CD4-positive, alpha-beta memory T cell (primary cell): ENCODE results near the gene OR2A7. TPM values are rescaled to one million over a fixed set of nuclear protein-coding genes. Genes with fewer than 3 reads are reported as not detected.
"Not testable (repeated sequence)": the region's sequence is repeated elsewhere in the genome, so short reads cannot be mapped to it uniquely, and the experiment has no call there.

Experiments
- CTCF ChIA-PET: fragments of 350-600 bp; sonication (Branson Sonifier 250); formaldehyde crosslinking; loops from one replicate; lab custom pipeline; 2021; ENCODE audit warnings: inconsistent platforms; ENCODE audit not compliant: partially characterized antibody; lab: Charles Lee
- POLR2A ChIA-PET: fragments of 350-600 bp; sonication (Branson Sonifier 250); formaldehyde crosslinking; loops from one replicate; lab custom pipeline; 2021; ENCODE audit not compliant: partially characterized antibody; lab: Charles Lee
- DNase-seq, 5 donors: peaks; one replicate each; pipeline versions ENCODE4 v3.0.0 to v3.0.0-alpha.2; 2020 to 2022; ENCODE audit warnings: mixed read lengths in 1 of 5
- H3K27ac ChIP-seq: one replicate; pipeline ENCODE4 v1.7.0; 2013; ENCODE audit warnings: low read depth, low read length
- H3K27me3 ChIP-seq: 2 replicates; pipeline ENCODE4 v1.7.0; 2013; ENCODE audit warnings: mild to moderate bottlenecking, low read length, moderate library complexity; ENCODE audit not compliant: insufficient read depth
- H3K36me3 ChIP-seq: 2 replicates; pipeline ENCODE4 v1.7.0; 2013; ENCODE audit warnings: mild to moderate bottlenecking, low read length, moderate library complexity; ENCODE audit not compliant: insufficient read depth
- H3K4me1 ChIP-seq: 2 replicates; pipeline ENCODE4 v1.7.0; 2013; ENCODE audit warnings: mild to moderate bottlenecking, low read length, moderate library complexity; ENCODE audit not compliant: insufficient read depth
- H3K4me3 ChIP-seq, 2 donors: one replicate each; pipeline ENCODE4 v1.7.0; 2013; ENCODE audit warnings: low read length in 2 of 2, mild to moderate bottlenecking in 1 of 2
- H3K9me3 ChIP-seq, 2 donors: one replicate each; pipeline ENCODE4 v1.7.0; 2013; ENCODE audit warnings: low read length in 2 of 2, control low read depth in 1 of 2; ENCODE audit not compliant: control insufficient read depth in 1 of 2
- H3K27ac Mint-ChIP-seq, 7 donors: one replicate each; pipeline ENCODE4 v1.8.0; 2020 to 2021; ENCODE audit warnings: mixed read lengths in 7 of 7, mild to moderate bottlenecking in 6 of 7, inconsistent platforms in 3 of 7, moderate library complexity in 3 of 7
- H3K27me3 Mint-ChIP-seq, 2 donors: one replicate each; pipeline ENCODE4 v1.8.0; 2020 to 2021; ENCODE audit warnings: mixed read lengths in 2 of 2
- H3K36me3 Mint-ChIP-seq, 2 donors: one replicate each; pipeline ENCODE4 v1.8.0; 2020 to 2021; ENCODE audit warnings: mixed read lengths in 2 of 2, inconsistent platforms in 1 of 2, mild to moderate bottlenecking in 1 of 2
- H3K4me1 Mint-ChIP-seq, 4 donors: one replicate each; pipeline ENCODE4 v1.8.0; 2020 to 2021; ENCODE audit warnings: mixed read lengths in 4 of 4, mild to moderate bottlenecking in 1 of 4
- H3K4me3 Mint-ChIP-seq, 8 donors: one replicate each; pipeline ENCODE4 v1.8.0; 2020 to 2021; ENCODE audit warnings: mixed read lengths in 8 of 8, mild to moderate bottlenecking in 7 of 8, moderate library complexity in 6 of 8, inconsistent platforms in 3 of 8
- H3K9me3 Mint-ChIP-seq, 8 donors: one replicate each; pipeline ENCODE4 v1.8.0; 2020 to 2021; ENCODE audit warnings: mixed read lengths in 8 of 8, mild to moderate bottlenecking in 5 of 8, inconsistent platforms in 3 of 8, moderate library complexity in 1 of 8
- intact Hi-C: fragments of 100-400 bp; cut with micrococcal nuclease; formaldehyde crosslinking; loops from one replicate; pipeline ENCODE4 v1.15.1; 2023
- polyA plus RNA-seq, 2 donors: library from polyadenylated mRNA; unstranded; fragments of 300-500 nt; fragmentation: Illumina TruSeq; gene quantifications; one replicate each; pipeline ENCODE4 v1.2.3, GENCODE V29; 2021
- total RNA-seq, 2 experiments: library from RNA; stranded (reverse); gene quantifications; one replicate each; pipeline ENCODE4 v1.2.3, GENCODE V29; 2021

The OR2A7 gene
- total RNA-seq (1 to 10 TPM; 3.9 to 4.0 TPM), polyA plus RNA-seq (under 1 TPM in 1 of 2 donors, not detected in 1; 0.76 TPM)

DNA sequence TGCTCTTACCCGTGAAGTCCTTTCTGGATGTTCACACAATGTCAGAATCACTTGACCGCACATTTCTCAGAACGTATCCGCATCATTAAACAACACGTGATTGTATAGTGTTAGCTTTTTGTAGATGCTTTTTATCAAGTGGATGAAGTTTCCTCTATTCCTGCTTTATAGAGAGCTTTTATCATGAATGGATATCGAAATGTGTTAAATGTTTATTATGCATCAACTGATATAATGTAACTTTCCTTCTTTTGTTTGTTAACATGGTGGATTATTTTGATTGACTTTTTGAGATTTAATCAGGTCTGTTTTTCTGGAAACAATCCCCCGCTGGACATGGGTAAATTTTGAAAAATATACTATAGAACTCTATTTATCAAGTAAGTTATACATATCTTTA is at the start of gene OR2A7:
Gene OR2A7, minus strand, starts transcription at position 101 of the 400 bp plus-strand sequence. CDS start 5,164 bp downstream, outside the sequence.
- CTCF ChIA-PET, POLR2A ChIA-PET, intact Hi-C loops: not testable (repeated sequence)

GRCh38 chr7:144311872-144312469 is 47.4 kb upstream of the OR2A7 start, which contains the start of gene OR2A1:
Gene OR2A1, plus strand, starts transcription at chr7:144312419. Its CDS starts 5,706 bp downstream, at chr7:144318125.
- H3K27me3 Mint-ChIP-seq, H3K4me1 Mint-ChIP-seq, H3K27ac Mint-ChIP-seq, H3K4me1 ChIP-seq, CTCF ChIA-PET, H3K36me3 Mint-ChIP-seq, H3K27me3 ChIP-seq, DNase-seq, POLR2A ChIA-PET, H3K4me3 Mint-ChIP-seq, H3K4me3 ChIP-seq, H3K27ac ChIP-seq, H3K9me3 ChIP-seq, H3K9me3 Mint-ChIP-seq, intact Hi-C loops, H3K36me3 ChIP-seq: not testable (repeated sequence)

More for the DNA sequence above, at the start of gene OR2A7:
- not testable (repeated sequence) for H3K4me3 ChIP-seq, H3K27me3 ChIP-seq, DNase-seq, H3K36me3 Mint-ChIP-seq, H3K36me3 ChIP-seq, H3K4me3 Mint-ChIP-seq, H3K27me3 Mint-ChIP-seq, H3K9me3 ChIP-seq, H3K9me3 Mint-ChIP-seq, H3K4me1 Mint-ChIP-seq, H3K27ac ChIP-seq, H3K27ac Mint-ChIP-seq, H3K4me1 ChIP-seq

GRCh38 chr7:144311218-144311617 is 46.6 kb upstream of the OR2A7 start:
- H3K4me3 Mint-ChIP-seq, H3K4me1 Mint-ChIP-seq, H3K27me3 ChIP-seq, intact Hi-C loops, DNase-seq, H3K9me3 Mint-ChIP-seq, H3K27ac ChIP-seq, CTCF ChIA-PET, H3K4me3 ChIP-seq, H3K27ac Mint-ChIP-seq, H3K36me3 ChIP-seq, POLR2A ChIA-PET, H3K9me3 ChIP-seq, H3K4me1 ChIP-seq, H3K36me3 Mint-ChIP-seq, H3K27me3 Mint-ChIP-seq: not testable (repeated sequence)

- H3K9me3 Mint-ChIP-seq, H3K36me3 ChIP-seq, H3K27ac Mint-ChIP-seq, CTCF ChIA-PET, H3K27me3 Mint-ChIP-seq, H3K27ac ChIP-seq, intact Hi-C loops, DNase-seq, H3K9me3 ChIP-seq, H3K4me3 Mint-ChIP-seq, H3K4me1 Mint-ChIP-seq, POLR2A ChIA-PET, H3K4me3 ChIP-seq, H3K36me3 Mint-ChIP-seq, H3K27me3 ChIP-seq, H3K4me1 ChIP-seq: not testable (repeated sequence)
Observed at GRCh38 chr7:144309702-144310101, 45.1 kb upstream of the OR2A7 start.

- H3K27ac Mint-ChIP-seq, H3K27ac ChIP-seq, H3K36me3 Mint-ChIP-seq, H3K4me1 ChIP-seq, DNase-seq, H3K9me3 Mint-ChIP-seq, POLR2A ChIA-PET, H3K27me3 Mint-ChIP-seq, H3K4me3 Mint-ChIP-seq, intact Hi-C loops, H3K27me3 ChIP-seq, H3K4me3 ChIP-seq, H3K4me1 Mint-ChIP-seq, CTCF ChIA-PET, H3K36me3 ChIP-seq, H3K9me3 ChIP-seq: not testable (repeated sequence)
Observed at GRCh38 chr7:144305156-144305555, 40.6 kb upstream of the OR2A7 start.

- H3K27me3 ChIP-seq, H3K27me3 Mint-ChIP-seq, H3K4me1 Mint-ChIP-seq, H3K36me3 ChIP-seq, POLR2A ChIA-PET, H3K27ac ChIP-seq, H3K4me1 ChIP-seq, H3K36me3 Mint-ChIP-seq, H3K27ac Mint-ChIP-seq, H3K9me3 ChIP-seq, H3K9me3 Mint-ChIP-seq, DNase-seq, H3K4me3 ChIP-seq, H3K4me3 Mint-ChIP-seq, intact Hi-C loops, CTCF ChIA-PET: not testable (repeated sequence)
Observed at GRCh38 chr7:144303607-144304006, 39.0 kb upstream of the OR2A7 start.

DNA sequence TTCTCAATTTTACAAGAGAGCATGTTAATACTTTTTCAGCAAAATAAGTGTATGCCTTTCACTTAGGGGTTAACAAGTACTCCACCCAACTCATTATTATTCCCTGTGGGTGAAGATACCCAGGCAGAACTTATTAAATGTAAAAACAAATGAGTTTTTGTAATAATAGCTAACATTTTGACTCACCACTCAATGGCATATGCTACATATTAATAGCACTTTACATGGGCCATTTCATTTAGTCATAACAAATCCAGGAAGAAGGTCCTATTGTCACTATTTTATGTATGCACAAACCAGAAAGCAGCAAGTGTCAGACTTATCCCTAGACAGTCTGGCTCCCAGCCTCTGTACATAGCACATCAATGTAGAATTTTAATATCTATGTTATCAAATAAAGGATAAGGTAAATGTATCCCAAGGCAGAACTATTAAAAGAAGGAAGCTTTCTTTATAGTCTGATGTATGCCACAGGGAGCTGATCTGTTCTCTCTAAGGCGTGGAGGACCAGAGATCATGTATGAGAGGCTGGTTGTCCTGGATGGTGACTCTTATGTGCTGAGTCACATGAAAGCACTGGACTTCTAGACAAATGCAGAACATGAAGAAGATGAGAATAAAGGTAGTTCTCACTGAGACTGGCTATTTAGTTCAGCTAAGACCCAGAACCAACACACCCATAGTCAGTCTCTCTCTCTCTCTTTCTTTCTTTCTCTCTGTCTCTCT is 38.1 kb upstream of the OR2A7 start:
- not testable (repeated sequence) for H3K27ac ChIP-seq, H3K4me3 Mint-ChIP-seq, H3K4me3 ChIP-seq

More for the DNA sequence above, 38.1 kb upstream of the OR2A7 start:
- H3K27ac Mint-ChIP-seq, H3K27me3 ChIP-seq, H3K4me1 Mint-ChIP-seq, H3K36me3 Mint-ChIP-seq, H3K9me3 Mint-ChIP-seq, intact Hi-C loops, H3K27me3 Mint-ChIP-seq, H3K4me1 ChIP-seq, CTCF ChIA-PET, DNase-seq, POLR2A ChIA-PET, H3K9me3 ChIP-seq, H3K36me3 ChIP-seq: not testable (repeated sequence)
